ENCODE results near the gene SEMA6D.

The SEMA6D gene

DNA sequence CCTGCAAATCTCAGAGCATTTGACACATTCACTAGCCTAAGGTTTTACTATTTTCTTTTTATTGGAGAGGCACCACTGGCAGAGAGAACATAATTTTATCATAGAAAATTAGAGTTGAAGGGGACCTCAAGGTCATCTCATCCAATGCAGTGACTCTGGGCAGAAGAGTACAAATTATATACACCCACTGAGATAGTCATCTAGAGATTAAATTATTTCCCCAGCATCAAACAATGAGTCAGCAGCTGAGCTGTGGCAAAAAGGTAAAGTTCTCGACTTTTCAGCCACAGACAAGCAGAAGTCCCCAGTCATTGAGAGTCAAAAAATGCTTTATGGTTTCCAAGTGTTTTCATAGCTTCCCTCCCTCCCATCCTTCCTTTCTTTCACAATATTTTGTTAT, 39.3 kb upstream of the SEMA6D start:
- Histone ChIP-seq H3K27ac (no peak overlapping the region), H3K4me3 (no peak overlapping the region)
- TF ChIP-seq, protein P1, sequence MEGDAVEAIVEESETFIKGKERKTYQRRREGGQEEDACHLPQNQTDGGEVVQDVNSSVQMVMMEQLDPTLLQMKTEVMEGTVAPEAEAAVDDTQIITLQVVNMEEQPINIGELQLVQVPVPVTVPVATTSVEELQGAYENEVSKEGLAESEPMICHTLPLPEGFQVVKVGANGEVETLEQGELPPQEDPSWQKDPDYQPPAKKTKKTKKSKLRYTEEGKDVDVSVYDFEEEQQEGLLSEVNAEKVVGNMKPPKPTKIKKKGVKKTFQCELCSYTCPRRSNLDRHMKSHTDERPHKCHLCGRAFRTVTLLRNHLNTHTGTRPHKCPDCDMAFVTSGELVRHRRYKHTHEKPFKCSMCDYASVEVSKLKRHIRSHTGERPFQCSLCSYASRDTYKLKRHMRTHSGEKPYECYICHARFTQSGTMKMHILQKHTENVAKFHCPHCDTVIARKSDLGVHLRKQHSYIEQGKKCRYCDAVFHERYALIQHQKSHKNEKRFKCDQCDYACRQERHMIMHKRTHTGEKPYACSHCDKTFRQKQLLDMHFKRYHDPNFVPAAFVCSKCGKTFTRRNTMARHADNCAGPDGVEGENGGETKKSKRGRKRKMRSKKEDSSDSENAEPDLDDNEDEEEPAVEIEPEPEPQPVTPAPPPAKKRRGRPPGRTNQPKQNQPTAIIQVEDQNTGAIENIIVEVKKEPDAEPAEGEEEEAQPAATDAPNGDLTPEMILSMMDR (IDR thresholded peaks at IDR 0.05): no peak
- no peak for DNase-seq (ENCODE audit: low spot score)

DNA sequence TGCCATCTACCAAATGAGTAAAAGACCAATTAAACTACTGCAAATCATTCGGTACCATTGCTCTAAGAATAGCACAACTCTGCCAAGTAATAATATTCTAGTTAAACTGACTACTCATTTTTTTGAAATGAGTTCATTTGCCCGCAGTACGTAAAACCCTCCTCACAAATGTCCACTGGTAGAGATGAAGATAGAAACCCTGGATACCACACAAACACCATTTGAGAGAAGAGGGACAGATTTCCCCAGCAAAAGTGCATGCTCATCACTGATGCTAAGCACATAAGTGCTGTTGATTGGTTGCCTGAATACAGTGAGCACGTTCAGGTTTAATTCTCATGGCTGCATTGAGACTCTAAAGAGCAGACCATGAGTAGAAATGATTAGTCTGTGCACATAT, 34.6 kb upstream of the SEMA6D start:
- DNase-seq (ENCODE audit: low spot score): no peak
- Histone ChIP-seq H3K4me3 (no peak overlapping the region), H3K27ac (no peak overlapping the region)
- TF ChIP-seq, protein P1 (IDR thresholded peaks at IDR 0.05): no peak

DNA sequence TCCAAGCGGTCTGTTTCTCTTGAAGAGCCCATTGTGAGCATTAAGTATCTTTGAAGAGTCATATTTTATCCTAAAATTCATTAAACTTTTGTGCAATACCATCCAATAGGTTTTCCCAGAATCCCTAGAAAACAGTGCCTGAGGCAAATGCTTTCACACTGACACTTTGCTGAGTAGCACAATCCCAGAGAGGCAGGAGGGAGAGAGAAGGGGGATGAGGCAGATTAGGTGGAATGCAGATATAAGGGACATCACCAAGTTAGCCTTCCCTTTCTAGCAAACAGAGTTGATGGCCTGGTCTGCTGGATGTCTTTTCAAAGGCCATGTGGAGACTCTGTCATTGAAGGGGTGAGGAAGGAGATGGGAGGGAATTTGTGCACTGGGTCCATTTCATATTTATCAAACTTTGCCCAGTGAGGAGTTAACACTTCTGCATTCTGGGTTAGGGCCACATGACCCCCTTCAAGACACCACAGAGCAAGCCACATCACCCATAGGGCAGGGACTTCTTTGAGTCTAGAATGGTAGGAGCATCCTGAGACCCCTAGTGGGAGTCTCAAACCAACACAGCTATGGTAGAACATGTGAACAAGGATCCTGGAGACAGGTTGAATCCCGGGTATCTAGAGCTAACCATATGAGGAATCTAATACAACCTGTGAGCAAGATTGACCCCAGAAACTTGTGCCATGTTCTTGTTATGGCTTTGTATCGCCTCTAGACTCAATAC, 32.0 kb upstream of the SEMA6D start:
- DNase-seq (ENCODE audit: low spot score): no peak
- Histone ChIP-seq H3K27ac (no peak overlapping the region), H3K4me3 (no peak overlapping the region)
- TF ChIP-seq, protein P1 (IDR thresholded peaks at IDR 0.05): no peak

DNA sequence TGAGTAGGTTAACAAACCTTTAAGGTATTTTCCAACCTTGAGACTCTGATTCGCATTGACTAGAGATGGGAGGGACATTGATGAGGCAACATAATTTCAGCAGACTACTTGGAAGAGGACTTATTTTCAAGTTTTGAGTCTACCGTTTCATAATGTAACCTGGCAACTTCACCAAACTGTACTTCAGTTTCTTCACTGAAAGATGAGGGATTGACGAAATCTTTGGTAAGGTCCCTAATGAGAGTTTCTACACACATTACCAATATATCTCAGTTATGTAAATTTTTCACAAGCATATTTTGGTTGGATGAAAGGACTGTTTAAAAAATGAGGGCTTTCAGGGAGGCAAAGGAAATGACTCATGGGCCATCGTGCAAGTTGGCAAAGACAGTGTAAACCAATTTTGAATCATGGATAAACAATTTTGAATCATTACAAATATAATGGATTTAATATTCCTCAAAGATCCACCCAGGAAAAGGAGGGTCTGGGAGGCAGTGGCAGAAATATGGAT, 28.7 kb upstream of the SEMA6D start:
- no peak for DNase-seq (ENCODE audit: low spot score)
- no peak overlapping the region for H3K4me3 ChIP-seq

DNA sequence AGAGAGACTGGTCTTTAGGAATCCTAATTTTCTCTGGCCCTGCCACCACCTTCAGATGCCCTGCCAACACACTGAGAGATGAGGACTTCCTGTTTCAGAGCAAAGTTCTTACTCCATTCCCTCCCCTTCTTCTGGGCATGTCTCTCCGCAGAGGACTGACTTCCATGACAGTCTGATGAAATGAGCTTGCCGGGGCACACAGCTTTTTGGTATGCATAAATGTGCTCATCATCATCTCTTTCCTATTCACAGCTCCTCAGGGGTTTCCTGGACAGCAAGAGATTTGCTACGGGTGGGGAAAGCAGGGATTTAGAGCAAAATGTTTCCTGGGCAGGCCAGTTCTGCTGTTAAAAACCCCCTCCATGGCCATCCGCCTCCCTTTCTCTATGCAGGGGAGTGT, 27.6 kb upstream of the SEMA6D start:
- TF ChIP-seq, protein P1 (IDR thresholded peaks at IDR 0.05): no peak
- Histone ChIP-seq H3K4me3 (no peak overlapping the region), H3K27ac (no peak overlapping the region)
- no peak for DNase-seq (ENCODE audit: low spot score)

More for the DNA sequence above, 28.7 kb upstream of the SEMA6D start:
- TF ChIP-seq, protein P1 (IDR thresholded peaks at IDR 0.05): no peak
- H3K27ac ChIP-seq: no peak overlapping the region

DNA sequence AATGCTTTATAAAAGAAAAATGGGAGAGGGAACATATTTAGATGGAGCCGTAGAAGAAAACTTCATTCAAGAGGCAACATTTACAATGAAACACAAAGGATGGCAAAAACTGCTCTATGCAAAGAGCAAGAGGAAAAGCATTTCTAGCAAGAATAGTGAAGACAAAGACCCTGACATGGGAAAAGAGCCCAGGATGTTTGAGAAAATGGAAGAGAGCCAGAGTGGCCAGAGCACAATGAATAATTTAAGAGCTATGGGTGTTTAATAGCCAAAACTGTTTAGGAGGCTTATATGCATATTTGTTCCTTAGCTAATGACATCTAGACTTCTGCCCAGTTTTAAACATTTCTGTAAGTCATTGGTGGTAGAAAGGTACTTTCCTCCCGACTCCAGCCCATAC, 25.4 kb upstream of the SEMA6D start:
- no peak overlapping the region for H3K27ac ChIP-seq
- no peak for DNase-seq (ENCODE audit: low spot score)
- no peak overlapping the region for H3K4me3 ChIP-seq
- TF ChIP-seq, protein P1 (IDR thresholded peaks at IDR 0.05): no peak

DNA sequence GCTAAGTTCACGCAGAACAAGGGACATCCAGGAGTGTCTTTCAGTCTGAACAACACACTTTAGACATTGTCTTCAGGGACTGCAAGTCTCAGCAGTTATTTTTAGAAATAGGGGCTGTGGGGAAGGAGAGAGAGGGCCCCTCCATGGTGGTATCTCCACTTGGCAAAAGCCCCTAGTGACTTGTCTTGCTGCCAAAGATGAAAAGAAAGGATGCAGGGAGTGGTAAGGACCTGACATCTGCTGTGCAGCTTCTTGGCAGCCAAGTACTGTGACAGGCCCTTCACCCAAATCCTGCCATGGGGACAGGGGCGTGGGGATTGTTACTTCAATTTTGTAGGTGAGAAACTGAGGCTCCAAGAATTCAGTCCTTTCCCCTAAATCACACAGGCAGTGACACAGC, 21.0 kb upstream of the SEMA6D start:
- TF ChIP-seq, protein P1 (IDR thresholded peaks at IDR 0.05): no peak
- H3K27ac ChIP-seq: no peak overlapping the region
- no peak for DNase-seq (ENCODE audit: low spot score)
- H3K4me3 ChIP-seq: no peak overlapping the region
